ENCODE data around the gene MCAM. TPM values are rescaled to one million over a fixed set of nuclear protein-coding genes. Genes with fewer than 3 reads are reported as not detected.

The MCAM gene
- total and polyA plus RNA-seq, 10 of the 15 experiments (the other 5 are each of a cell fraction or from before 2014, with no cell fraction given): 3.1 to 19.7 (median 9.3) TPM

DNA sequence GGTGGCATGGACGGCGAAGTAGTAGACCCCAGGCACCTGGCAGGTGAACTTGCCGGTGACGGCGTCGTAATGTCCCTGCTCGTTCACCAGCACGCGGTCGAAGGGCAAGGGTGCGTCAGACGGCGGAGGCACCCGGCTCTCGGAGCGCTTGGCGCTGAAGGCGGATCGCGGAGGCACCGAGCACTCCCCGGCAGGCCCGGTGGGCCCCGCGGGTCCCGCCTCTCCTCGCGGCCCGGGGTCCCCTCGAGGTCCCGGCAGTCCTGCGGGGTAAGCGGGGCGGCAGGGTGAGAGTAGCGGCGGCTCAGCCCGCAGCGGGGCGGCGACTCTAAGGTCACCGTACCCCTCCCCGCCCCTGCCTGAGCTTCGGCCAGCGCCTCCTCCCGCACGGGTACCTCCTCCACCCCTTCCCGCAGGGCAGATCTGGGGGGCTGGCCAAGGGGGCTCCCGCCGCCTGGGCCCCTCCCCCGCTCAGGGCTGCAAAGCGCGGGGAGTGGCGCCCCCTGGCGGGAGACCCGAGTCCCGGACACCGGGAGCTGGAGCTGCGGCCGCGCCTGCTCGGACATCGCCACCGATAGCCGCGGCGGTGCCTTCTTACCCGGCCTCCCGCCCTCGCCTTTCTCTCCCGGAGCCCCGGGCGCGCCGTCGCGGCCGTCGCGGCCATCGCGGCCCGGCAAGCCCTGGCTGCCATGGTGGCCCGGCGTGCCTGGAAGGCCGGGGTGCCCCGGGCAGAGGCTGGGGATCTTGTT is 22.8 kb upstream of the MCAM start:
- DNase-seq (ENCODE audit: low read depth, low spot score) (no peak), FAIRE-seq (no peak), ATAC-seq (peak; percentile 63)
- no peaks in the 10 kb centered on the region for H4K20me1 ChIP-seq (ENCODE audit: control insufficient read depth, insufficient read depth)
- in situ Hi-C loops (cut with MboI) (no loop called here), intact Hi-C loops (cut with micrococcal nuclease; ENCODE audit: unreplicated experiment) (loop anchor here (5.0 kb wide), 2 partner anchors 133 to 272 kb away; partner anchors contain the start of gene VPS11)
- no peak overlapping the region for H3K9ac ChIP-seq (ENCODE audit: control insufficient read depth, insufficient read depth, low read length)
- H3K4me1 ChIP-seq (ENCODE audit: control insufficient read depth, insufficient read depth, low read length): peaks cover 8% of the 10 kb centered on the region
- H2AFZ ChIP-seq (ENCODE audit: control insufficient read depth, low read depth, low read length): no peak overlapping the region
- ChIA-PET SMC1A (ENCODE audit: uncharacterized antibody, unreplicated experiment) (interaction anchor here (1.1 to 1.5 kb wide), 2 partner anchors 18 to 77 kb away, joined by 3 read pairs; no protein-coding TSS in a partner anchor), POLR2A (no interaction called here), RAD21 (ENCODE audit: unreplicated experiment) (no interaction called here), CTCF (interaction anchor here (0.6 to 3.7 kb wide), 12 partner anchors 8 to 475 kb away, joined by 3 to 45 read pairs (median 4); partner anchors contain the start of genes MFRP, NLRX1 and USP2)
- H3K9me3 ChIP-seq (replicated peaks; ENCODE audit: control insufficient read depth, insufficient read depth, low read length): no peaks in the 10 kb centered on the region
- H3K79me2 ChIP-seq (ENCODE audit: control insufficient read depth, insufficient read depth, low read length): peaks cover 9% of the 10 kb centered on the region
- H3K4me3 ChIP-seq: no peak overlapping the region
- no TSS peak for BruUV-seq (replicated peaks)
- H3K36me3 ChIP-seq (ENCODE audit: control insufficient read depth in 2 of 2, insufficient read depth in 2 of 2, low read length in 1 of 2): no peaks in the 10 kb centered on the region
- TF ChIP-seq FOXK2 (IDR thresholded peaks at IDR 0.05): no peak
- TF ChIP-seq RAD21 (IDR thresholded peaks at IDR 0.05; ENCODE audit: insufficient read depth, low read depth, low read length): peak; percentile 25; the same call in 1 of the 2 replicates
- TF ChIP-seq LARP7 (IDR thresholded peaks at IDR 0.05): 0 out of 2 replicates have a peak, but pooled peaks have one; percentile 37
- no peak for TF ChIP-seq MEF2B (IDR thresholded peaks at IDR 0.05; ENCODE audit: partially characterized antibody, poor library complexity, severe bottlenecking)
- no peak for TF ChIP-seq STAT3 (IDR thresholded peaks at IDR 0.05; ENCODE audit: low read depth, low read length)
- TF ChIP-seq, protein P1, sequence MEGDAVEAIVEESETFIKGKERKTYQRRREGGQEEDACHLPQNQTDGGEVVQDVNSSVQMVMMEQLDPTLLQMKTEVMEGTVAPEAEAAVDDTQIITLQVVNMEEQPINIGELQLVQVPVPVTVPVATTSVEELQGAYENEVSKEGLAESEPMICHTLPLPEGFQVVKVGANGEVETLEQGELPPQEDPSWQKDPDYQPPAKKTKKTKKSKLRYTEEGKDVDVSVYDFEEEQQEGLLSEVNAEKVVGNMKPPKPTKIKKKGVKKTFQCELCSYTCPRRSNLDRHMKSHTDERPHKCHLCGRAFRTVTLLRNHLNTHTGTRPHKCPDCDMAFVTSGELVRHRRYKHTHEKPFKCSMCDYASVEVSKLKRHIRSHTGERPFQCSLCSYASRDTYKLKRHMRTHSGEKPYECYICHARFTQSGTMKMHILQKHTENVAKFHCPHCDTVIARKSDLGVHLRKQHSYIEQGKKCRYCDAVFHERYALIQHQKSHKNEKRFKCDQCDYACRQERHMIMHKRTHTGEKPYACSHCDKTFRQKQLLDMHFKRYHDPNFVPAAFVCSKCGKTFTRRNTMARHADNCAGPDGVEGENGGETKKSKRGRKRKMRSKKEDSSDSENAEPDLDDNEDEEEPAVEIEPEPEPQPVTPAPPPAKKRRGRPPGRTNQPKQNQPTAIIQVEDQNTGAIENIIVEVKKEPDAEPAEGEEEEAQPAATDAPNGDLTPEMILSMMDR (IDR thresholded peaks at IDR 0.05 in 2 of 3, conservative IDR thresholded peaks at IDR 0.05 in 1 of 3; ENCODE audit: control insufficient read depth in 2 of 3, extremely low read depth in 1 of 3, insufficient read depth in 1 of 3, low read depth in 3 of 3, low read length in 3 of 3): peak; percentile 48 to 76 (median 49)
- 0 out of 2 replicates have a peak, but pooled peaks have one; percentile 39 for TF ChIP-seq DPF2 (IDR thresholded peaks at IDR 0.05)
- TF ChIP-seq CHD2 (IDR thresholded peaks at IDR 0.05; ENCODE audit: borderline replicate concordance, low read depth, low read length): 0 out of 2 replicates have a peak, but pooled peaks have one; percentile 34
- peak; percentile 97 for TF ChIP-seq SUZ12 (IDR thresholded peaks at IDR 0.05; ENCODE audit: unreplicated experiment)
- TF ChIP-seq, protein P2, sequence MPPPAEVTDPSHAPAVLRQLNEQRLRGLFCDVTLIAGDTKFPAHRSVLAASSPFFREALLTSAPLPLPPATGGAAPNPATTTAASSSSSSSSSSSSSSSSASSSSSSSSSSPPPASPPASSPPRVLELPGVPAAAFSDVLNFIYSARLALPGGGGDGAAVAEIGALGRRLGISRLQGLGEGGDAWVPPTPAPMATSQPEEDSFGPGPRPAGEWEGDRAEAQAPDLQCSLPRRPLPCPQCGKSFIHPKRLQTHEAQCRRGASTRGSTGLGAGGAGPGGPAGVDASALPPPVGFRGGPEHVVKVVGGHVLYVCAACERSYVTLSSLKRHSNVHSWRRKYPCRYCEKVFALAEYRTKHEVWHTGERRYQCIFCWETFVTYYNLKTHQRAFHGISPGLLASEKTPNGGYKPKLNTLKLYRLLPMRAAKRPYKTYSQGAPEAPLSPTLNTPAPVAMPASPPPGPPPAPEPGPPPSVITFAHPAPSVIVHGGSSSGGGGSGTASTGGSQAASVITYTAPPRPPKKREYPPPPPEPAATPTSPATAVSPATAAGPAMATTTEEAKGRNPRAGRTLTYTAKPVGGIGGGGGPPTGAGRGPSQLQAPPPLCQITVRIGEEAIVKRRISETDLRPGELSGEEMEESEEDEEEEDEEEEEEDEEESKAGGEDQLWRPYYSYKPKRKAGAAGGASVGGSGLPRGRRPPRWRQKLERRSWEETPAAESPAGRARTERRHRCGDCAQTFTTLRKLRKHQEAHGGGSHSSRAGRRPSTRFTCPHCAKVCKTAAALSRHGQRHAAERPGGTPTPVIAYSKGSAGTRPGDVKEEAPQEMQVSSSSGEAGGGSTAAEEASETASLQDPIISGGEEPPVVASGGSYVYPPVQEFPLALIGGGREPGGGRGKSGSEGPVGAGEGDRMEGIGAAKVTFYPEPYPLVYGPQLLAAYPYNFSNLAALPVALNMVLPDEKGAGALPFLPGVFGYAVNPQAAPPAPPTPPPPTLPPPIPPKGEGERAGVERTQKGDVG (CRISPR knock-in tag; IDR thresholded peaks at IDR 0.05): no peak
- 0 out of 2 replicates have a peak, but pooled peaks have one; percentile 26 for TF ChIP-seq NR2F1 (conservative IDR thresholded peaks at IDR 0.05)
- TF ChIP-seq MYB (IDR thresholded peaks at IDR 0.05; ENCODE audit: borderline replicate concordance, low read depth, low read length): no peak
- TF ChIP-seq SMC3 (IDR thresholded peaks at IDR 0.05; ENCODE audit: borderline replicate concordance, low read length): peak; percentile 27; the same call in 1 of the 2 replicates
- TF ChIP-seq IKZF1 (conservative IDR thresholded peaks at IDR 0.05): 0 out of 2 replicates have a peak, but pooled peaks have one; percentile 34
- H3K27ac ChIP-seq (ENCODE audit: control insufficient read depth, insufficient read depth): no peak overlapping the region
- 0 out of 2 replicates have a peak overlapping the region, but pooled peaks have one; percentile 9 for H3K4me2 ChIP-seq (ENCODE audit: control insufficient read depth, insufficient read depth)
- peaks cover 9 to 11% of the 10 kb centered on the region in 2 experiments for H3K27me3 ChIP-seq (replicated peaks in 1 of 2; ENCODE audit: control insufficient read depth in 2 of 2, insufficient read depth in 2 of 2, low read length in 1 of 2)
- 33% methylated on average over 54 of the region's 86 CpGs for WGBS (ENCODE audit: insufficient coverage, insufficient replicate concordance, low lambda C conversion rate, missing lambda C conversion rate)

Data from GM12878 (cell line).